T follicular helper cell (primary cell): Measurements from ENCODE around the gene RELN.
"Not testable (repeated sequence)": the region's sequence is repeated elsewhere in the genome, so short reads cannot be mapped to it uniquely, and the experiment has no call there.

Source experiments
- DNase-seq: peaks from one replicate; pipeline ENCODE4 v3.0.0-alpha.2; 2020; ENCODE audit warnings: low read depth

The RELN gene

GRCh38 chr7:103941976-103942375 lies 47.5 kb downstream of the RELN start:
- no peak for DNase-seq

GRCh38 chr7:103940382-103941268 lies 48.8 kb downstream of the RELN start:
- no peak for DNase-seq

GRCh38 chr7:103937680-103938079 lies 51.8 kb downstream of the RELN start:
- no peak for DNase-seq

- DNase-seq = no peak
Observed at GRCh38 chr7:103936558-103936957, 52.9 kb downstream of the RELN start.

DNA sequence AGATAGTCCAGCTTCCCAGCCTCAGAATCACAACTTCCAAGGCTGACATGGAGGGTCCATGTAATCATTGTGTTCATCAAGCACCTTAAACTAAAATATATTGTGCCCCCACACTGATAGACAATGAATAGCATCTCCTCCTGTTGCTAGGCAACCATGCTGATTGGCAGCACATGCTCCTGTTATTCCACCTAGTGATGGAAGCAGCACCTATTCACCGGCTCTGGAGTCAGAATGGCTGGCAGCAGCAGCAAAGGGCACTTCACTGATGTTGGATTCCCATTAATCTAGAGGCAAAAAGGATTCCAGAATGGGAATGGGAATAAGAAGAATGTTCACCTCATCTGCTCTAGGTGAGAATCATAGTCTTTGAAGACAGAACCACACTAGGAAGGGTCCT lies 55.0 kb downstream of the RELN start:
- DNase-seq = no peak

DNA sequence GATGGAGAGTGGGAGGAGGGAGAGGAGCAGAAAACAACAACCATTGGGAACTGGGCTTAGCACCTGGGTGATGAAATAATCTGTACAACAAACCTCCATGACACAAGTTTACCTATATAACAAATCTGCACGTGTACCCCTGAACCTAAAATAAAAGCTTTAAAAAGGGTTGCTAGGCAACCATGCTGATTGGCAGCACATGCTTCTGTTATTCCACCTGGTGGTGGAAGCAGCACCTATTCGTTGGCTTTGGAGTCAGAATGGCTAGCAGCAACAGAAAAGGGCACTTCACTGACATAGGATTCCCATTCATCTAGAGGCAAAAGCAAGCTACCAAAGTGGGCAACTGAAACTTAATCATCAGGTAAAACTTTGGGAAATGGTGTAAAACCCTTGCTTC lies 57.1 kb downstream of the RELN start:
- DNase-seq = no peak

GRCh38 chr7:103929901-103930311 lies 59.6 kb downstream of the RELN start:
- DNase-seq = no peak

GRCh38 chr7:103928581-103928980 lies 60.9 kb downstream of the RELN start:
- DNase-seq = no peak

DNA sequence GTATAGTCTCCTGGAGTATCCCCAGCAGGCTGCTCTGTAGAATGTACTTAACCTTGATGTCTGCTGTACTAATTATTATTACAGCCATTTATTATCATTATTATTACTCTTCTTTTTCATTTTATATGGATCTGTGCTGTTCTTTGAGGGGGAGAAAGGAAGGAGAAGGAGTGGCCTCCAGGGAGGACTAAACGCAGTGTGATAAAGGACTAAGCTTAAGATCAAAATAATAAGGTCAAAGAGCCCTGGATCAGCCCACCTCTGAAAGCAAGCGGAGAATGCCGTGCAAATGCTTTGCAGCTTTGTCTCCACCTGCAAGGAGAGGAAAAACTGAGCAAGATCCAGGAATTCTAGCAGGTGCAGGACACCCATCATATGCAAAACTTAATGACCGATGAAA lies 65.3 kb downstream of the RELN start:
- DNase-seq = no peak

GRCh38 chr7:103922407-103922806 lies 67.1 kb downstream of the RELN start:
- no peak for DNase-seq

DNA sequence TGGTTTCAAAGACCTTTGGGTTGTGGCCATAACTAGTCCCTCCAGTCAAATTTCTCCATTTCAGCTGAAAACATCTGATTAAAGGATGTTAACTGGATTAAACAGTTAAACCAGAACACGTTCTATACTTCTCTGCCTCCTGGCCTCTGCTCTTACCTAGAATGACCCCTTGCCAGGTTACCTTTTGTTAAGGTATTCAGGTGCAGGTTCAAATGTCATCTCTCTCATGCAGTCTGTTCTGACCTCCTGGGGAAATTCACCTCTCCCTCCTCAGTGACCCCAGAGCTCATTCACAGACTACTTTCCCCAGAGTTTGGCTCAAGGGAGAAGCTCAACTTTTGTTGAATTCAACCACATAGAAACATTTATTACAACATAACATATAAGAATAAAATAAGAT lies 67.8 kb downstream of the RELN start:
- DNase-seq = no peak

DNA sequence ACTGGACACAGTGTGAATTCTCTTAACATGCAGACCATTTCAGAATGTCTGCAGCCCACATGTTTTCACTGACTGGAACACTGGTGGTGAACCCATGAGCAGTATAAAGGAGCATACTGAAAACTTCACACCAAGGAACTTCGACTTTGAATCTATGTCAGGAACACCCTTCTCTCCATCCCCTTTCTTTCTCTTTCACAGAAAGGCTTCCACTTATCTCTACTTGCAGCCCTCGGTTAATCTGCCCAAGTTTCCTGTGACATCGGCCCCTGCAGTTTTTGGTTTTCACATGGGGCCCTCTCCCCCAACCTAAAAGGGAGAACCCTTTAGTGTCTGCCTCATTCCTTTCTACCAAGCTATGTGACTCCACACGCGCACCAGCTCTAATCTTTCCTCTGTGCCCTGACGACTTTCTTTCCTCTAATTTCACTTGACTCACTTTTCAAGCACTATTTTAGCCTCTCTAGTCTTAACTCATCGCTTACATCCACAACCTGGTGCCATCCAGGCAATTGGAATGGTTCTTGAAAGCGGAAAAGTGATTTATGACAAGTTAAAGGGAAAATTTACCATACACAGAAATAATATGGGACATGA lies 70.1 kb downstream of the RELN start:
- no peak for DNase-seq

- DNase-seq = no peak
Observed at GRCh38 chr7:103918631-103919271, 70.7 kb downstream of the RELN start.

GRCh38 chr7:103915680-103916357 lies 73.6 kb downstream of the RELN start:
- no peak for DNase-seq

GRCh38 chr7:103914147-103914899 lies 75.1 kb downstream of the RELN start:
- DNase-seq = no peak

DNA sequence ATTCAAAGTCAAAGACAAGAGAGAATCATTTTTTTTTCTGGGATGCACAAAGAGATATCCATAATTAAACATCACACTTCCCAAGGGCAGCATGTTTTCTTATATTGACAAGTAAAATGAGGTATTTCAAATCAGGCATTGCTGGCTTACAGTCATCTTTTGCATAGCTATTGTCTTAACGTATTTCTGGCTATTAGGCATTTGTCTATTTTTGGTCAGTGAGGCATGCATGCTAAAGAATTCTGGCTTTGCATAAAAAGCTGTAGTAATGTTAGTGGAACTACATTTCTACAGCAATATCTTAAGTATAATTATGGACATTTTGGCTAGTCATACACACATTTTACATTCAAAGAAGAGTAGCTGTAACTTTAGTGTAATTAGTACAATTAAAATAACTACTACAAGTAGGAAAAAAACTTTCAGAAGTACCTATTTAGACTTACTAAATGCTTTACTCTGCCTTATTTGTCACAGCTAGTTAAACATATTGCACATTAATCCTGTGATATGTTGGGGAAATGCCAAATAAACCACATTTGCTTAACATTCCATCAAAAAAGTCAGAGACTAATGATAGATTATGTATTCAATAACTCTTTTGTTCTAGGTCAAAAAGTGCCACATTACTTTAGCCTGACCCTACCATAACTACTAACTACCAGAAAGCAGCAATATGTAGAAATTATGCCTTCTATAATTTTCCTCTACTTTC lies 76.4 kb downstream of the RELN start:
- DNase-seq = no peak

- DNase-seq = not testable (repeated sequence)
Observed at GRCh38 chr7:103911015-103911414, 78.4 kb downstream of the RELN start.

- no peak for DNase-seq
Observed at GRCh38 chr7:103905997-103906396, 83.5 kb downstream of the RELN start.

DNA sequence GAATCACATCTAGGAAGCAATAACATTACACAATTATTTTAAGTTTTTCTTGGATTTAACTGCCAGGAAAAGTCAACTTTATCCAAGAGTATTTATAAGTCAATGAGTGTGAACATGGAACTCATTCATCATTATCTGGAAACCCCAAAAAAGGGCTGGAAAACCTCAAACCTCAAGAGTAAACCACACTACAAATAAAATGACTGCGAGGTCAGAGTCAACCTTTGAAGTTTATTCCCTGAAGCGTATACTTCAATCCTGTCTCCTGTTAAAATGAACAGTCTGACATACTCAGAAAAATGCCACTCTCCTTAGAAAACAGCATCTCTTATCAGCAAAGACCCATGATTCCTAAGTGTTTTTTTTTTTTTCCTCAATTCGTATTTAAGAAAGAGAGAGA lies 86.5 kb downstream of the RELN start:
- DNase-seq = no peak

DNA sequence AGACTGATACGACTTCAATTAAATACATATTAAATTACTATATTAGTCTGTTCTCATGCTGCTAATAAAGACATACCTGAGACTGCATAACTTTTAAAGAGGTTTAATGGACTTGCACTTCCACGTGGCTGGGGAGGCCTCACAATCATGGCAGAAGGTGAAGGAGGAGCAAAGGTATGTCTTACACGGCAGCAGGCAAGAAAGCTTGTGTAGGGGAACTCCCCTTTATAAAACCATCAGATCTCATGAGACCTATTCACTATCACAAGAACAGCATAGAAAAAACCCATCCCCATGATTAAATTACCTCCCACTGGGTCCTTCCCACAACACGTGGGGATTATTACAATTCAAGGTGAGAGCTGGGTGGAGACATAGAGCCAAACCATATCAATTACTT lies 92.6 kb downstream of the RELN start:
- DNase-seq = not testable (repeated sequence)
